ENCODE results near the gene TIGAR. TPM values are rescaled to one million over a fixed set of nuclear protein-coding genes. Genes with fewer than 3 reads are reported as not detected.

TIGAR gene
- total and polyA plus RNA-seq, 11 donors = 3.6 to 16.4 (median 11.3) TPM

- Histone ChIP-seq H3K27me3 (peaks cover 0 to 29% (median 5%) of the 10 kb centered on the region in 9 donors), H3K4me3 (peak overlapping the region; percentile 31 to 96 (median 88)), H3K4me1 (peaks cover 6 to 74% (median 52%) of the 10 kb centered on the region in 12 donors), H3K27ac (peak overlapping the region in 11 of 12 donors; percentile 26 to 98 (median 95)), H3K36me3 (peaks cover 0 to 21% (median 16%) of the 10 kb centered on the region in 9 donors), H3K9me3 (no peaks in the 10 kb centered on the region)
- DNase-seq (no peak), ATAC-seq (no peak)
- no peak for TF ChIP-seq POLR2A (IDR thresholded peaks at IDR 0.05)
- TF ChIP-seq, protein P1, sequence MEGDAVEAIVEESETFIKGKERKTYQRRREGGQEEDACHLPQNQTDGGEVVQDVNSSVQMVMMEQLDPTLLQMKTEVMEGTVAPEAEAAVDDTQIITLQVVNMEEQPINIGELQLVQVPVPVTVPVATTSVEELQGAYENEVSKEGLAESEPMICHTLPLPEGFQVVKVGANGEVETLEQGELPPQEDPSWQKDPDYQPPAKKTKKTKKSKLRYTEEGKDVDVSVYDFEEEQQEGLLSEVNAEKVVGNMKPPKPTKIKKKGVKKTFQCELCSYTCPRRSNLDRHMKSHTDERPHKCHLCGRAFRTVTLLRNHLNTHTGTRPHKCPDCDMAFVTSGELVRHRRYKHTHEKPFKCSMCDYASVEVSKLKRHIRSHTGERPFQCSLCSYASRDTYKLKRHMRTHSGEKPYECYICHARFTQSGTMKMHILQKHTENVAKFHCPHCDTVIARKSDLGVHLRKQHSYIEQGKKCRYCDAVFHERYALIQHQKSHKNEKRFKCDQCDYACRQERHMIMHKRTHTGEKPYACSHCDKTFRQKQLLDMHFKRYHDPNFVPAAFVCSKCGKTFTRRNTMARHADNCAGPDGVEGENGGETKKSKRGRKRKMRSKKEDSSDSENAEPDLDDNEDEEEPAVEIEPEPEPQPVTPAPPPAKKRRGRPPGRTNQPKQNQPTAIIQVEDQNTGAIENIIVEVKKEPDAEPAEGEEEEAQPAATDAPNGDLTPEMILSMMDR (IDR thresholded peaks at IDR 0.05) = no peak
- intact Hi-C loops (cut with DNase I) = loop anchor here in 3 of 10 donors (5.0 to 10.0 kb wide), 2 partner anchors 238 to 401 kb away; partner anchors contain the start of gene PARP11 (in 1 of the 3)
- 0 to 2% (median 1%) methylated on average over 10 of the region's 10 CpGs for WGBS, 4 donors
Measured at GRCh38 chr12:4273273-4273651, 47.8 kb upstream of the TIGAR start.

DNA sequence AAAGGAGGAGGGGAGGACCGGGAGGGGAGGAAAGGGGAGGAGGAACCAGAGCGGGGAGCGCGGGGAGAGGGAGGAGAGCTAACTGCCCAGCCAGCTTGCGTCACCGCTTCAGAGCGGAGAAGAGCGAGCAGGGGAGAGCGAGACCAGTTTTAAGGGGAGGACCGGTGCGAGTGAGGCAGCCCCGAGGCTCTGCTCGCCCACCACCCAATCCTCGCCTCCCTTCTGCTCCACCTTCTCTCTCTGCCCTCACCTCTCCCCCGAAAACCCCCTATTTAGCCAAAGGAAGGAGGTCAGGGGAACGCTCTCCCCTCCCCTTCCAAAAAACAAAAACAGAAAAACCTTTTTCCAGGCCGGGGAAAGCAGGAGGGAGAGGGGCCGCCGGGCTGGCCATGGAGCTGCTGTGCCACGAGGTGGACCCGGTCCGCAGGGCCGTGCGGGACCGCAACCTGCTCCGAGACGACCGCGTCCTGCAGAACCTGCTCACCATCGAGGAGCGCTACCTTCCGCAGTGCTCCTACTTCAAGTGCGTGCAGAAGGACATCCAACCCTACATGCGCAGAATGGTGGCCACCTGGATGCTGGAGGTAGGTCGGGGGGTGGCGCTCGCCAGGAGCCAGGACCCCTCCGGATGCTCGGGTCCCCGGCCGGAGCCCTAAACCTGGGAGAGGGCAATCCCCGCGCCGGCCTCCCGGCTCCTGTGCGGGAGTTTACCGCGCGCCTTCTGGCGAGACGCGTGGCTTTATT, 47.2 kb upstream of the TIGAR start, which contains the start of gene CCND2:
Gene CCND2, plus strand, starts transcription at position 111 of the 744 bp plus-strand sequence. Its CDS starts 279 bp downstream, at position 390.
- intact Hi-C loops (cut with DNase I) = loop anchor here in 5 of 10 donors (2.0 to 10.0 kb wide), 4 partner anchors 167 to 402 kb away; partner anchors contain the start of gene PARP11 (in 1 of the 5)
- no peaks in the 10 kb centered on the region for H3K9me3 ChIP-seq
- peaks cover 7 to 77% (median 55%) of the 10 kb centered on the region in 12 donors for H3K4me1 ChIP-seq
- 0 to 1% (median 1%) methylated on average over 34 to 52 of the region's 52 CpGs for WGBS, 4 donors
- H3K27ac ChIP-seq = peak within 1 kb of the TSS; percentile 88 to 98 (median 94)
- DNase-seq = peak; percentile 92 to 95 (median 94)
- ATAC-seq = peak; percentile 61 to 81 (median 78)
- TF ChIP-seq, protein P1 (IDR thresholded peaks at IDR 0.05) = no peak
- peak; percentile 94 to 99 for TF ChIP-seq POLR2A (IDR thresholded peaks at IDR 0.05)
- peaks cover 0 to 29% (median 3%) of the 10 kb centered on the region in 9 donors for H3K27me3 ChIP-seq
- peaks cover 0 to 26% (median 21%) of the 10 kb centered on the region in 9 donors for H3K36me3 ChIP-seq
- H3K4me3 ChIP-seq = peak within 1 kb of the TSS; percentile 55 to 96 (median 88)

DNA sequence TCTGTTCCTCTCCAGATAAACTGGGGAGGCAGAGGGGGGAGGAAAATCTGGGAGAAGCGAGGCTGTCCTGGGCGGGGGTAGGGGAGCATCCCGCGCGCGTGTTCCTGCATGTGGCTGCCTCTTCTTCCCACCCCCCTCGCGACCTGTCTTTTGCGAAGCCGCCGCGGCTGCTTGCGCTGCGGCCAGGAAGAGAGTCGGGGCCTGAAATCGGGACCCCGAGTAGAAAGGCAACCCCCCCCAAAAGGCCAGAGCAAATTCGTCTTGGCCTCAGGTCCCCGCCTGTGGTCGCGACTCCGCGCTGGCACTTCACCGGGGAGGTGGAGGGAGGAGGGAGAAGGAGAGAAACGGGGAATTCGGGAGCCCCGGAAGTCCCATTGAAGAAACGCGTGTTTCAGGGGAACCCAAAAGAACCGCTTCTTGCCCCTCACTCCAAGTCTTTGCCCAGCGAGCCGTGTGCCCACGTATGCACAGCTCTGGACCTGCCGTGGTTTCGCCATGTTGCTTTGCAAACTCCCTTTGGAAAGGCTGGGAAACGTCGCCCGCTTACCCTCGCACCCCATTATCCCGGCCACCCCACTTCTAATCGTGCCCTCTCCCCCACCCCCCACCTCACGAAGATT, 46.5 kb upstream of the TIGAR start:
- TF ChIP-seq POLR2A (IDR thresholded peaks at IDR 0.05) = no peak
- TF ChIP-seq, protein P1 (IDR thresholded peaks at IDR 0.05) = no peak
- H3K27me3 ChIP-seq = peaks cover 0 to 29% (median 3%) of the 10 kb centered on the region in 9 donors

More for the DNA sequence above, 46.5 kb upstream of the TIGAR start:
- H3K9me3 ChIP-seq = no peaks in the 10 kb centered on the region
- H3K4me1 ChIP-seq = peaks cover 7 to 80% (median 61%) of the 10 kb centered on the region in 12 donors
- ATAC-seq = no peak
- H3K36me3 ChIP-seq = peaks cover 0 to 33% (median 28%) of the 10 kb centered on the region in 9 donors
- peak overlapping the region; percentile 88 to 98 (median 94) for H3K27ac ChIP-seq
- intact Hi-C loops (cut with DNase I) = loop anchor here in 9 of 10 donors (2.0 to 10.0 kb wide), 10 partner anchors 48 to 402 kb away; partner anchors contain the start of genes PARP11 (in 1 of the 9) and TIGAR (in 1 of the 9)
- H3K4me3 ChIP-seq = peak overlapping the region; percentile 55 to 96 (median 88)
- 1 to 2% (median 1%) methylated on average over 35 to 42 of the region's 42 CpGs for WGBS, 4 donors
- peak in 2 of 5 donors; percentile 43 to 55 for DNase-seq
